Epithelial cell of proximal tubule (primary cell): ENCODE data around the gene LSG1. TPM values are rescaled to one million over a fixed set of nuclear protein-coding genes. Genes with fewer than 3 reads are reported as not detected.

ENCODE experiments used
- DNase-seq: peaks from one replicate; pipeline ENCODE4 v3.0.0-alpha.2; 2011; ENCODE audit warnings: low read depth
- H3K4me3 ChIP-seq: 2 replicates; pipeline ENCODE4 v1.5.1; 2011; ENCODE audit warnings: low read depth, mild to moderate bottlenecking, low read length
- total RNA-seq: library from RNA; depleted of rRNA; stranded (reverse); fragments of >200 nt; gene quantifications from 2 replicates; pipeline ENCODE4 v1.2.3, GENCODE V29; 2015
- TF ChIP-seq, protein P1 (sequence below): conservative IDR thresholded peaks from 2 replicates; pipeline ENCODE4 v1.5.1; 2012; ENCODE audit warnings: low read depth, mild to moderate bottlenecking, low read length

The LSG1 gene
- total RNA-seq, 1 donor from 2014 or later = 29.1 TPM

DNA sequence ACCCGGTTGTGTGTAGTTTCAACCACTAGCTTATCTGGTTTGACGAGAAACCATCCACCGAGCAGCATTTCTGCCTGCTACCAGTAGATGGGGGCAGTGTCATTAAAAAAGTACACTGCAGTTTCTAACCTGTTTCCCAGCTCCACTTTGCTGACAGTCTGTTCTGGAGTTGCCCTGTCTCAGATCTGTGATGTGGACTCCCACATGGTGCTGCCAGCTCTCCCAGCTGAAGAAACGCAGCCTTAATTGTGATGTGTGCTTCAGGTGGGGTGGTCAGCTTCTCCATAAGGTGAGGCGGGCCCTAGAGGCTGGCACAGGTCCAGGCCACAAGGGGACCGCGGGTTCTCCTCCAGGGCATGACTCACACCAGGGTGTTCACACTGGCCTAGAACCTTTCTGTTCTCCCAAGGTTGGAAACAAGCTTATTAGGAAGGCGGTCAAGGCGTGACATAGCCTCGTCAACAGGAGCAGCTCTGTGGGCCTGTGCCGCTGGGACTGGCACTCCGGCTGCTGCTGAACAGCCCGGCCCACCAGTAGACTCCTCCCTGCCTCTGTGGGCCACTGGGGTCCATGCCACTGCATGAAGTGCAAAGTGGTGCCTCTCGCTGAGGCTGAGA, 10.8 kb upstream of the LSG1 start:
- H3K4me3 ChIP-seq = no peak overlapping the region
- TF ChIP-seq, protein P1, sequence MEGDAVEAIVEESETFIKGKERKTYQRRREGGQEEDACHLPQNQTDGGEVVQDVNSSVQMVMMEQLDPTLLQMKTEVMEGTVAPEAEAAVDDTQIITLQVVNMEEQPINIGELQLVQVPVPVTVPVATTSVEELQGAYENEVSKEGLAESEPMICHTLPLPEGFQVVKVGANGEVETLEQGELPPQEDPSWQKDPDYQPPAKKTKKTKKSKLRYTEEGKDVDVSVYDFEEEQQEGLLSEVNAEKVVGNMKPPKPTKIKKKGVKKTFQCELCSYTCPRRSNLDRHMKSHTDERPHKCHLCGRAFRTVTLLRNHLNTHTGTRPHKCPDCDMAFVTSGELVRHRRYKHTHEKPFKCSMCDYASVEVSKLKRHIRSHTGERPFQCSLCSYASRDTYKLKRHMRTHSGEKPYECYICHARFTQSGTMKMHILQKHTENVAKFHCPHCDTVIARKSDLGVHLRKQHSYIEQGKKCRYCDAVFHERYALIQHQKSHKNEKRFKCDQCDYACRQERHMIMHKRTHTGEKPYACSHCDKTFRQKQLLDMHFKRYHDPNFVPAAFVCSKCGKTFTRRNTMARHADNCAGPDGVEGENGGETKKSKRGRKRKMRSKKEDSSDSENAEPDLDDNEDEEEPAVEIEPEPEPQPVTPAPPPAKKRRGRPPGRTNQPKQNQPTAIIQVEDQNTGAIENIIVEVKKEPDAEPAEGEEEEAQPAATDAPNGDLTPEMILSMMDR = peak; percentile 90
- DNase-seq = peak; percentile 56

DNA sequence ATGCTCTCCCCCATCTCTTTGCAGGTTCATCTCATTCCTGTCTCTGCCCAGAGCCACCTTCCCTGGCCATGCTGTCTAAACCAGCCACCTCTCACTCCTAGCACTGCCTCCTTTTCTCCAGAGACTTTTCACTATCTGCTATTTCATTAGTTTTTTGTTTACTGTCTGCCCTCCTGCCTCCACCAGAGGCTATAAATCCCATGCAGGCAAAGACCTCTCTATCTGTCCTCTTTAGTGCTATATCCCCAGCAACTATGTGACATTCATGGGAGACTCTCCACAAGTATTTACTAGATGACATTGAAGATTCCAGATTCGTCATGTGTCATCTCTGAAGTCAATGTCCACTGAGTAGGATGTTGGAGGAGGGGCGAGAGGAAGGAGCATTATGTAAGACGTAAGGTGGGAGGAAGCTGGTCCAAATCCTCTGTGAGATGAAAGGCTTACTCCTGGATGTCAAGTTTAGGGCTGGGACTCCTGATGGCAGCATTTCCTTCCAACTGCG, 10.2 kb upstream of the LSG1 start:
- no peak overlapping the region for H3K4me3 ChIP-seq
- TF ChIP-seq, protein P1 = no peak
- DNase-seq = no peak

DNA sequence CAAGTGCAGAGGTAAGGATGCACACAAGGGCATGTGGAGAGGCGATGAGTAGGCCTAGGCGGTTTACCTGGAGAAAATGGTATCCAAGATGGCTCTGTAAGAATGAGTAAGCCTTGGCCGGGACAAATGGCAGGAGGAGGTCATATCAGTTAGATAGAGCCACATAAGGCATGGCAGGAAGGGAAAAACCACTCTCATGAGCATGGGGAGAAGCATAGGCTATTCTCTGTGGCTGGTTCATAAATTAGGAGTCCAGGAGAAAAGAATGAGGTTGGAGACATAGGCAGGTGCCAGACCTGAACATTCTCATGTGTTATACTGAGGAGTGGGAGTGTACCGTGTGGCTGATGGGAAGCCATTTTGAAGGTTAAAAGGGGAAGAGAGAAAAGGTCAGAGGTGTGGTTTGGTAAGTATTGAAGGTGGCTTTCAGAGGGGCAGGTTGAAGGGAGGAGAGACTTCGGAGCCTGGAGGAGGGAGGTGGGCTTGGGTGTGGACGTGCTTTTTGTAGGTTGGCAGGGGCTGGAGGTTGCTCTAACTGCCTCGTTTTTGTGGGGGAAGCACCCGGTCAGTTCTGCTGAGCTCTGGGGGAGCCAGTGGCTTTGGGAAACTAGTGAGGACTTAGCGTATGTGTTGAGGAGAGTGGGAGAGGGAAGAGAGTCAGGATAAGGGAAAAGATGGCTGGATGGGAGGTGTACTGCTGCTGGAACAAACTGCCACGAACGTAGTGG, 9.1 kb upstream of the LSG1 start:
- DNase-seq = no peak
- H3K4me3 ChIP-seq = no peak overlapping the region
- TF ChIP-seq, protein P1 = no peak

DNA sequence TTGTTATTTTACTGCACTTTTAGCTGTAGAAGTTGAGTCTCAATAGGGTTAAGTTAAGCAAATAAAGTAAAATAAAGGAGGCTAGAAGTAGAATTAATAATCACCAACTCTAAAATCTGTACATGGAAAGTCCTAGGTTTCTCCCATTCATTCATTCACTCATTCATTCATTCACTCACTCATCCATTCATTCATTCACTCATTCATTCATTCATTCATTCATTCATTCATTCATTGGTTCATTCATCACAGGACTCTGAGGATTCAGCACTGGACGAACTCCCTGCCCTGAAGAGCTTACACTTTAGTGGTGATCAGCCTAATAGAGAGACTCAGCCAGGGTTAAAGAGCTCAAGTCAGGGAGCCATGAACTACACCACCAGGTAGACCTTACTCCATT, 4.5 kb upstream of the LSG1 start:
- DNase-seq = no peak
- TF ChIP-seq, protein P1 = no peak
- no peak overlapping the region for H3K4me3 ChIP-seq

DNA sequence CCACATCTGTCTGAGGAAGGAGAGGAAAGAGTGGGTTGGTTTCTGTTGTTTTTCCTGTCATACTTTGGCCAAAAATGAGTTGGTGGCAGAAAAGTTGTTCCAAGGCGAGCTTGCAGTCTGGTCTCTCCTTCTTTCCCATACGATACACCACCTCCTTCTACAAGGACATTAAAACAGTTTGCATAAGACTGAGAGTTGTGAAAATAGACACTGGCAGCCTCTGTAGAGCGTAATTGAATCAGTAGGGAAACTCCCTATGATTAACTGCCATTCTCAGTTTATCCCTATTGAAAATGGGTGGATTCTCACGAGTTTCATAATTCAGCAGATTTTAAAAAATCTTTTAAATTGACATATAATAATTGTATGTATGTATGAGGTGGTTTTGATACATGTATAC, 3.7 kb upstream of the LSG1 start:
- no peak for DNase-seq
- TF ChIP-seq, protein P1 = no peak
- no peak overlapping the region for H3K4me3 ChIP-seq

DNA sequence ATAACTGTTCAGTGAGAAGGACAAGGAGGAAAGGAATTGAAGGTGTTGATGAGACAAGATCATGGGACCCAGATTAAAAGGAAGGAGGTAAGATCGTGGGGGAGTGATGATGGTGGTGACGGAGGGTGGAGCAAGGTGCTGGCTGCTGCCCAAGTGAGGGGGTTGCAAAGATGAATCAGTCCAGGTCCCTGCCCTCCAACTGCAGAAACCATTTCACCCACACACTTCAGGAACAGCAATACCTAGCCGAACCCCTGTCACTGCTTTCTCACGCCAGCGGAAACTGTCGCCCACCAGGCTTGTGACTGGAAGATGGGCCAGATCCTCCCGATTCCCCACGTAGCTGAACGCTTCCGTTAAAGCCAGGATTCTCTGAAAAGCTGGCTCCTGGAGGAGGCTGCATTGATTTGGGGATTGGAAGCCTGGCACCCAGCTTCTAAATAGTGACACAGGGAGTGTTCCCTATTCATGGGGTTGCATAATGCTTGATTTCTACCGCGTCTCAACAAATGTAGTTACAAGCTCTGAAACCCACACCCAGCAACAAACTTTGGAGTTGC, 3.2 kb upstream of the LSG1 start:
- TF ChIP-seq, protein P1 = no peak
- DNase-seq = no peak
- H3K4me3 ChIP-seq = no peak overlapping the region
